H1 (cell line): ENCODE data around the gene PRR29.

Source experiments
- BACH1 ChIP-seq: IDR thresholded peaks from 2 replicates; pipeline ENCODE4 v1.6.1; 2012; ENCODE audit warnings: low read length, improper control_type of control experiment
- CTCF ChIP-seq, 3 experiments: IDR thresholded peaks; 1 replicate in 2 of 3; 2 replicates in 1 of 3; pipeline versions ENCODE4 v1.5.1 to v1.6.1; 2011; ENCODE audit warnings: low read length in 3 of 3, mild to moderate bottlenecking in 3 of 3, inconsistent platforms in 2 of 3, low read depth in 1 of 3, moderate library complexity in 1 of 3; ENCODE audit not compliant: insufficient read depth in 1 of 3; ENCODE audit errors: control extremely low read depth in 1 of 3
- MAX ChIP-seq: IDR thresholded peaks from 2 replicates; pipeline ENCODE4 v1.6.1; 2012; ENCODE audit warnings: inconsistent platforms
- POLR2AphosphoS5 ChIP-seq: IDR thresholded peaks from 2 replicates; pipeline ENCODE4 v1.6.1; 2011; ENCODE audit warnings: low read depth, low read length
- RAD21 ChIP-seq, 2 experiments: IDR thresholded peaks in 1 of 2; conservative IDR thresholded peaks in 1 of 2; 2 replicates each; pipeline ENCODE4 v1.6.1; 2011; ENCODE audit warnings: low read depth in 2 of 2, low read length in 2 of 2, improper control_type of control experiment in 1 of 2, inconsistent platforms in 1 of 2, mild to moderate bottlenecking in 1 of 2, moderate library complexity in 1 of 2
- RFX5 ChIP-seq: IDR thresholded peaks from 2 replicates; pipeline ENCODE4 v1.6.1; 2011; ENCODE audit warnings: low read depth, low read length, improper control_type of control experiment, borderline replicate concordance
- SUZ12 ChIP-seq: fragments of 200-600 bp; sonication (generic); IDR thresholded peaks from 2 replicates; pipeline ENCODE4 v1.6.1; 2012; ENCODE audit warnings: mild to moderate bottlenecking, inconsistent platforms, low read length, moderate library complexity, mixed read lengths
- USF2 ChIP-seq: IDR thresholded peaks from 2 replicates; pipeline ENCODE4 v1.6.1; 2011; ENCODE audit warnings: low read length, improper control_type of control experiment

- TF ChIP-seq CTCF (IDR thresholded peaks at IDR 0.05; ENCODE audit: control extremely low read depth in 1 of 3, insufficient read depth in 1 of 3, low read depth in 1 of 3, low read length in 3 of 3) (no peak), POLR2AphosphoS5 (peak; percentile 42), SUZ12 (no peak), RAD21 (IDR thresholded peaks at IDR 0.05 in 1 of 2, conservative IDR thresholded peaks at IDR 0.05 in 1 of 2; ENCODE audit: low read depth in 2 of 2, low read length in 2 of 2) (no peak), RFX5 (no peak), USF2 (peak; percentile 61; the same call in 1 of the 2 replicates), MAX (peak; percentile 28; the same call in 1 of the 2 replicates), BACH1 (no peak)
Measured at GRCh38 chr17:63961355-63962212, 36.6 kb upstream of the PRR29 start.
